GM21526 (cell line): ENCODE data around the gene TCF19.
"Not testable (repeated sequence)": the region's sequence is repeated elsewhere in the genome, so short reads cannot be mapped to it uniquely, and the experiment has no call there.

ENCODE experiments used
- ATAC-seq: cut with Tn5 transposase; IDR thresholded peaks from one replicate; pipeline ENCODE4 v1.9.1; 2021; ENCODE audit warnings: moderate library complexity; ENCODE audit not compliant: unreplicated experiment, low FRiP score

Gene TCF19

GRCh38 chr6:31175971-31176370 lies 17.6 kb downstream of the TCF19 start:
- no peak for ATAC-seq

DNA sequence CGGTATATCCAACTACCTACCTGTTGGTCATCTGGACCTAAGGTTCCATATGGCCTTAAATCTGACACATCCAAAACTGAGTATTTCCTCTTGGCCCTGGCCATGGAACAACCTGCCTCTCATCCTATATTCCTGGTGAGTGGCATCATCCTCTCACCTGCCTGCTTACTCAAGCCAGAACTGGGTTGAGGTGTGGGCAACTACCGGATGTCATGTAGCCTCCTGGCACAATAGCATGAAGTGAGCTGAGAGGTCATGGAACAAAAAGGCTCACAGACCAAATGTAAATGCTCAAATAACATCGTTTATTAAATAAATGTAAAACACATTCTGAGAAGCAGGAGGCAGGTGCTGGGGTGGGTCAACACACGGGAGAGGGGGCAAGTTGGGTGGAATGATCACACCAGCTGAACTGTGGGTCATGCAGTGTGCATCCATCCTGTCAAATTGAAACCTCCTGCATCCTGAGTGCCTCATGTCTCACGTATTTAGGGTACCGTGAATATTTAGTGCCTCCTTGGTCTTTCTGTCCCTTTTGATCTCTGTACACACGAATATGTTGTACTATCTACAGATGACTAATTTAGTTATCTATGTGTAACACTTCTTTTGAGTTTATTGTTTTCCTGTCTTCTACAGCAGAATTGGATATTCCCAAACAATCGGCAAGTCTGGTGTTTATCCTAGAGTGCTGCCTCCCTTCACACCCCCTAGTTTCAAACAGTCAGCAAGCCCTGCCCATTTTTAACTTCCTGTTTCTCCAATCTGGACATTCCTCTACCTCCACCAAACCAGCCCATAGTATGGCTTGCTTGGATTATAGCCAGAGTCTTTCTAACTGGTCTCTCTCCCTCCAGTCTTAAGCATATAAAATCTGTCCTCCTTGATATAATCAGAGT lies 20.0 kb downstream of the TCF19 start:
- ATAC-seq: no peak

DNA sequence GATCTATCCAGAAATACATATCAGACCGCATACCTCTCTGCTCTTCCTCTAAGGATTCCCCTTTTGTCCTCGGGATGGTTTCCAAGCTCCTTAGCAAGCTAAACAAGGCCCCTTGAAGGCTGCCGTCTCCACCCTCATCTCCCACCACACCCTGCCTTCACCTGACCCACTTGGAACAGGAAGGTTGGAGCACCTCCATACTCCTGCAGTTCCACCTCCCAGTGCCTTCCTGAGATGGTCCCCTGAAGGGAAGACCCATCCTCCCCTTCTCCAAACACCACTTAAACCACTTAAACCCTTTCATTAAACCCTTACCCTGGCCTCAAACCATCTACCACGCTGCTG lies 20.6 kb downstream of the TCF19 start:
- no peak for ATAC-seq

DNA sequence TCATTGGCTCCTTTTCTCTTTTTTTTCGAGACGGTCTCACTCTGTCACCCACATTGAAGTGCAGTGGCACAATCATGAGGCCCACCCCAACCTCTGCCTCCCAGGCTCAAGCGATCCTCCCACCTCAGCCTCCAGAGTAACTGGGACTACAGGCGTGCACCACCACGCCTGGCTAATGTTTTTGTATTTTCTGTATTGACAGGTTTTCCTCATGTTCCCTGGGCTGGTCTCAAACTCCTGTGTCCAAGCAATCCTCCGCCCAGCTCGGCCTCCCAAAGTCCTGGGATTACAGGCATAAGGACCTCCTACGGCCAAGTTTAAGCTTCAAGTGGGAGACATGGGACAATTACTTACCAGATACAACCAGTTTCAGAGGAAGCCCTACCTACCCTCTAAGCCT lies 21.5 kb downstream of the TCF19 start:
- no peak for ATAC-seq

DNA sequence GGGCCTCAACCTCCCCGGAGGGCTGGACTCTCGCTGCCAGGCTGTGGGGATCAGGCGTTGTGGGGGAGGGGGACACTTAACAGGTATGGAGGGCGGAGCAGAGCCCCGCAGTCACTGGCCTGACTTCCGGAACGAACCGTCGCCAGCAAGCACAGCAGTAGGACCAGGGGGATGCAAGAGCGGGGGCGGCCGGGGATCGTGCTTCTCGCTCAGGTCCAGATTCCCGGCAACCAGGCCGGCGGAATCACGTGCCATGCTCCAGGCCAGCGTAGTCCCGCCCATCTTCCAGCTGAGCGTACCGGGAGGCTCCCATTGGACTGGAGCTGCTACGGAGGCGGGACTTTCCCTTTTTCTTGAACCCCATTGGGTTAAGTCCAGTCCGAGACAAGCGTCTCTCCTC lies 22.1 kb downstream of the TCF19 start:
- ATAC-seq: peak; percentile 77

DNA sequence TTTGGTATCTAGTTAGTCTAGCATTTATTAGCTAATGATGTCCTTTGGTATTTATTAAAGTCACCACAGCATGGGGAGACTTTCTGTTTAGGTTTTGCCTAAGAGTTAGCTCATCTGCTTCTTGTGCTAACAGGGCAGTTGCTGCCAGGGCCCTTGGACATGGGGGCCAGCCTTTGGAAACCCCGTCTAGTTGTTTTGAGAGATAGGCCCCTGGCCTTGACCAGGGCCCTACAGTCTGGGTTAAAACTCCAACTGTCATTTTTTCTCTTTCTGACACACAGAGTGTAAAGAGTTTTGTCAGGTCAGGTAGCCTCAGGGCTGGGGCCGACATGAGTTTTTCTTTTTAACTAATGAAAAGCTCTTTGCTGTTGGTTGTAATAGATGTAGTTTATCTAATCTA lies 24.9 kb downstream of the TCF19 start:
- ATAC-seq: not testable (repeated sequence)

DNA sequence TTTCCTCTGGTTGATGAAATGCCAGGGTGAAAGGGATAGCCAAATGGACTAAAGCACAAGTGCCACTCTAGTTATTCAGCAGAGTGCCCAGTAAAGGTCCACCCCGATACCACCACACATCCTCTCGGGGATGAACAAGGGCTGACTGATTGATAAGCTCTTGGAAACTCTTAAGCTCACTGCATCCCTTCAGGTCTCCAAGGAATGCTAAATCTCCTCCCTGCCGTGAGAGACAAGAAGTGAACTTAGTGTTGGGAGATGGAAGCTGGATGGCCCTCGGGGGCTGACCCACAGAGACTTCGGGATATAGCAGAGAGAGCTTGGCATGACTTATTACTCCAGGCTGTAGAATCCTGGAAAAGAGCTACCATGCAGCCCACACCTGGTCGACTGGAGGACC lies 25.5 kb downstream of the TCF19 start:
- ATAC-seq: not testable (repeated sequence)

DNA sequence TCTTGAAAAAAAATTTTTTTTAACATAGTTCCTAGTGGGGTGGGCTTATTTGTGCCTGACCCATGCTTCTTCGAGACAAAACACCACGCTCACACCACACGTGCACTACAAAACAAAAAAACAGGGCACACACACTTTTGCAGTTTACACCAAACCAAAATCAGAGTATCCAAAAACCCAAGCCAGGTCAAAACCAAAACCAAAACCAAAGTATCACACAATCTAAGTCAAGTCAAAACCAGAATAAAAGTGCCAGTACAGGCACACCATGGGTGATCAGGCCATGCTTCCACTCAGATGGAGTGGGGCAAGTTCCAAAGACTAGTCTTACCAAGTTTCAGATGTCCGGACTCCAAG lies 27.3 kb downstream of the TCF19 start:
- ATAC-seq: not testable (repeated sequence)

DNA sequence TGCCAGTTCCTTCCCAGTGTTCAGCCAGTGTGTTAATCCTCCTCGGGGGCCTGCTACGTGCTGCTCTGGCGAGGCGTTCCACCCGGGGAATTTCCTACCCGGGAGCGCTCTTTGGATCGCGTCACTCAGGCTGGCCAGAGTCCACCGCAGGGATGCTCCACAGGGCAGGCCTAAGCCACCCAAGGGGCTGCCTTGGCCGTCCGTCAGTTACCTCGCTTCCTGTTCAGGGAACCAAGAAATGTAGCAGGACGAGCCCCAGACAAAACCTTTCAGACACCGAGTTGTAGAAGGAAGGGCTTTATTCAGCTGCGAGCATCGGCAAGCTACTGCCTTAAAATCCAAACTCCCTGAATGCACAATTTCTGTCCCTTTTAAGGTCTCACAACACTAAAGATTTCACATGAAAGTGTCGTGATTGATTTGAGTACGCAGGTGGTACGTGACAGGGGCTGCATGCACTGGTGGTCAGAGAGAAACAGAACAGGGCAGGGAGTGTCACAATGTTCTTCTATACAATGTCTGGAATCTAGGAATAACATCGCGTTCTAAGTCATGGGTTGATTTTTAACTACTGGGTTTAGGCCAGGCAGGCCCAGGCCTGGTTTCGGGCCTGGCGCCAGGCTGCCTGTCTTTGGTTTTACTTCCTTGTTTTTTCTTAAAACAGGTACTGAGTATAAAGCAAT lies 27.8 kb downstream of the TCF19 start:
- ATAC-seq: no peak

DNA sequence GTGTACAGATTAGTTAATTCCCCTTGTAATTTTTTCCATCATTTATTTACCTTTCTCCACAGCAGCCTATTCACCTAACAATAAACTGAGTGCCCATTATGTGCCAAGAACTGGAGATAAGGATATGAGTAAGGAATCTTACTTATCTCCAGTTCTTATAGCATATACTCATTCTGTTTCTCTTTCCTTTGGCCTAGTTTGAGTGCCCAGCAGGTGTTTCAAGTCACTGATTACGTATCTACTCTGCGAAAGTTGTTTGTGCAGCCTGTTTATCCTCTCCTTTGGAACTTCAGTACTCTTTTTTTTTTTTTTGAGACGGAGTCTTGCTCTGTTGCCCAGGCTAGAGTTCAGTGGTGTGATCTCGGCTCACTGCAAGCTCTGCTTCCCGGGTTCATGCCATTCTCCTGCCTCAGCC lies 29.4 kb downstream of the TCF19 start:
- no peak for ATAC-seq

DNA sequence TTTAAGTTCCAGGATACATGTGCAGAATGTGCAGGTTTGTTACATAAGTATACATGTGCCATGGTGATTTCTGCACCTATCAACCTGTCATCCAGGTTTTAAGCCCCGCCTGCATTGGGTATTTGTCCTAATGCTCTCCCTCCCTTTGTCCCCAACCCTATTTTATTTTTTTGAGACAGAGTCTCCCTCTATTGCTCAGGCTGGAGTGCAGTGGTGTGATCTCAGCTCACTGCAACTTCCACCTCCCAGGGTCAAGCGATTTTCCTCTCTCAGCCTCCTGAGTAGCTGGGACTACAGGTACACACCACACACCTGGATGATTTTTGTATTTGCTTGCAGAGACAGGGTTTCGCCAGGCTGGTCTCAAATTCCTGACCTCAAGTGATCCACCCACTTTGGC lies 30.8 kb downstream of the TCF19 start:
- ATAC-seq: not testable (repeated sequence)

DNA sequence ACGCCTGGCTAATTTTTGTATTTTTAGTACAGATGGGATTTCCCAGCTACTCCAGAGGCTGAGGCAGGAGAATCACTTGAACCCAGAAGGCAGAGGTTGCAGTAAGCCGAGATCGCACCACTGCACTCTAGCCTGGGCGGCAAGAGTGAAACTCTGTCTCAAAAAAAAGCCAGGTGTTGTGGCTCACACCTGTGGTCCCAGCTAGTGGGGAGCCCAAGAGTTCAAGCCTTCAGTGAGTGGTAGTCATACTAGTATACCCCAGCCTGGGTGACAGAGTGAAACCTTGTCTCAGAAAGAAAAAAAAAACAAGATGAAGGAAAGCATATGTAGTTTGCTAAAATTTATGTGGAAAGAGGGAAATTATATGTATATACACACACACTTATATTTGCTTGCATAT lies 32.1 kb downstream of the TCF19 start:
- ATAC-seq: no peak

- ATAC-seq: not testable (repeated sequence)
Measured at GRCh38 chr6:31192431-31193105, 34.2 kb downstream of the TCF19 start.

DNA sequence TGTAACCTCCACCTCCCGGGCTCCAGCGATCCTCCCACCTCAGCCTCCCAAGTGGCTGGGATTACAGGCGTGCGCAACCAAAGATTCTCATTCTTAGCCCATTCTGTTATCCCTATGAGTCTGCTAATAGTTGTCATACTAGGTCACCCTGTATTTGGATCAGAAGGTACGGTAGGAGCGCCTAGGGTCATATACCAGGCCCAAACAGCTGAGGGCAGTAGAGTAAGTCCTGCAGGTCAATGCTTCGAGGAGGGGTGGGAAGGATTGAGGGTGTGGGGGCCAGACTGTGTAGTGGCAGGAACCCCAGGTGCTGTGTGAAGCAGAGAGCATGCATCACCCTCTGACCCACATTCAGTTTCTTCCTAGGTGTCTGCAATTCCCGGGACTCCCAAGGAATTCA lies 34.8 kb downstream of the TCF19 start:
- ATAC-seq: no peak

DNA sequence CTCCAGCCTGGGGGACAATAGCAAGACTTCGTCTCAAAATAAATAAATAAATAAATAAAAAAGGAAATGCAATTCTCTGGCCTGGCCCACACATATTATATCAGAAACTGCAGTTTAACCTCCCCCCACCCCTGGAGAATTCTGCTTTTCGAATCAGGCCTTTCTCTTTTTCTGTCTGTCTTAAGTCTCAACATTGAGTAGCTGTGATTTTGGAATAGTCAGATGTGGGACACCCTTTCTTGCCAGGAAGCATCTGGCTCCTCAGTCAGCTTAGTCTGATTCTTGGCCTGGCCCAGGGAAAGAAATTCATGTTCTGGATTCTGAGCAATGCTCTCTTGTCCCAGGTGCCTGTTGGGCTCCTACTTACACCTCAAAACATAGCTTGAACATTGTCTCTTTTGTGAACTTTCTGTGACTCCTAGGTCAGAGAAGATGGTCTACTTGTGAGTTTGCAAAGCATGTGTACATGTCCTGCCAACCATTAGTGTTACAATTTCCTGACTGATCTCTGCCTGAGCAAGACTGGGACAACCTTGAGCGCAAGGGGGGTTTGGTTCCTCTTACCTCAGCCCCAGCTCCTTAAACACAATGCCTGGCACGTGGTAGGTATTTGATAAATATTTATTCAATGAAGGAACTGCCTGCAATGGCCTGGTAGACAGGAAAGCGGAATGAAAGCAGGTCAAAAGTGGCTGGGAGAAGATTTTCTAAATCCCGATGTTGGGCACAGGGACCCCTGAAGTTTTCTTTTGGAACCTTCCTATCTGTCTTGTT lies 35.9 kb downstream of the TCF19 start:
- ATAC-seq: no peak

- not testable (repeated sequence) for ATAC-seq
Measured at GRCh38 chr6:31195308-31195979, 37.1 kb downstream of the TCF19 start.

GRCh38 chr6:31196251-31197022 lies 38.0 kb downstream of the TCF19 start:
- ATAC-seq: not testable (repeated sequence)

- ATAC-seq: peak; percentile 54
Measured at GRCh38 chr6:31197559-31198305, 39.3 kb downstream of the TCF19 start.

GRCh38 chr6:31199105-31199452 lies 40.7 kb downstream of the TCF19 start:
- not testable (repeated sequence) for ATAC-seq
